Neural progenitor cell (in vitro differentiated cells): ENCODE results near the gene FOXO1. TPM values are rescaled to one million over a fixed set of nuclear protein-coding genes. Genes with fewer than 3 reads are reported as not detected.

Experiments
- DNase-seq: peaks from one replicate; pipeline ENCODE4 v3.0.0-alpha.2; 2016; ENCODE audit warnings: low spot score
- H2AFZ ChIP-seq: fragments of 200-600 bp; sonication (generic); replicated peaks from 2 replicates; pipeline ENCODE4 v1.6.1; 2016; ENCODE audit warnings: antibody characterized with exemption
- H3F3A ChIP-seq: fragments of 200-600 bp; sonication (generic); 2 replicates; pipeline ENCODE4 v1.6.1; 2016; ENCODE audit warnings: antibody characterized with exemption, low read depth
- H3K27ac ChIP-seq: fragments of 200-600 bp; sonication (generic); 2 replicates; pipeline ENCODE4 v1.5.1; 2016; ENCODE audit warnings: mild to moderate bottlenecking
- H3K27me3 ChIP-seq: fragments of 200-600 bp; sonication (generic); 2 replicates; pipeline ENCODE4 v1.6.1; 2016; ENCODE audit warnings: mild to moderate bottlenecking, moderate library complexity
- H3K36me3 ChIP-seq: fragments of 200-600 bp; sonication (generic); 2 replicates; pipeline ENCODE4 v1.5.1; 2016
- H3K4me1 ChIP-seq: fragments of 200-600 bp; sonication (generic); 2 replicates; pipeline ENCODE4 v1.6.1; 2016; ENCODE audit warnings: mixed run types
- H3K4me2 ChIP-seq: fragments of 200-600 bp; sonication (generic); 2 replicates; pipeline ENCODE4 v1.6.1; 2016
- H3K4me3 ChIP-seq: fragments of 200-600 bp; sonication (generic); 2 replicates; pipeline ENCODE4 v1.5.1; 2016
- H3K79me2 ChIP-seq: fragments of 200-600 bp; sonication (generic); 2 replicates; pipeline ENCODE4 v1.6.1; 2016; ENCODE audit warnings: low read depth
- H3K9ac ChIP-seq: fragments of 200-600 bp; sonication (generic); 2 replicates; pipeline ENCODE4 v1.6.1; 2016
- H3K9me3 ChIP-seq: fragments of 200-600 bp; sonication (generic); 2 replicates; pipeline ENCODE4 v1.5.1; 2016; ENCODE audit warnings: low read depth
- H4K20me1 ChIP-seq: fragments of 200-600 bp; sonication (generic); 2 replicates; pipeline ENCODE4 v1.6.1; 2016; ENCODE audit warnings: low read depth
- H3K27ac Mint-ChIP-seq: 3 replicates; pipeline ENCODE4 v1.8.0; 2021; ENCODE audit warnings: mixed read lengths
- H3K27me3 Mint-ChIP-seq: 2 replicates; pipeline ENCODE4 v1.8.0; 2022; ENCODE audit warnings: low read depth, mild to moderate bottlenecking, inconsistent platforms, moderate library complexity, mixed read lengths; ENCODE audit not compliant: insufficient read depth
- H3K36me3 Mint-ChIP-seq: 3 replicates; pipeline ENCODE4 v1.8.0; 2021; ENCODE audit warnings: mixed read lengths
- H3K4me1 Mint-ChIP-seq: 3 replicates; pipeline ENCODE4 v1.8.0; 2021; ENCODE audit warnings: mixed read lengths
- H3K4me3 Mint-ChIP-seq: 3 replicates; pipeline ENCODE4 v1.8.0; 2021; ENCODE audit warnings: mild to moderate bottlenecking, moderate library complexity, mixed read lengths
- H3K9me3 Mint-ChIP-seq: 3 replicates; pipeline ENCODE4 v1.8.0; 2020; ENCODE audit warnings: mixed read lengths
- EZH2 ChIP-seq: fragments of 200-600 bp; sonication (generic); IDR thresholded peaks from 2 replicates; pipeline ENCODE4 v1.6.1; 2017; ENCODE audit warnings: antibody characterized with exemption, mild to moderate bottlenecking, moderate library complexity
- EZH2phosphoT487 ChIP-seq: fragments of 200-600 bp; sonication (generic); IDR thresholded peaks from 2 replicates; pipeline ENCODE4 v1.6.1; 2017; ENCODE audit warnings: antibody characterized with exemption
- total RNA-seq: library from RNA; depleted of rRNA; stranded (reverse); fragments of >200 nt; gene quantifications from 2 replicates; pipeline ENCODE4 v1.2.3, GENCODE V29; 2015; ENCODE audit warnings: low replicate concordance
- TF ChIP-seq, protein P1 (sequence below): fragments of 200-600 bp; sonication (generic); IDR thresholded peaks from 2 replicates; pipeline ENCODE4 v1.5.1; 2017; ENCODE audit warnings: antibody characterized with exemption, mild to moderate bottlenecking

The FOXO1 gene
- total RNA-seq, 1 donor from 2014 or later, result 3.7 TPM

DNA sequence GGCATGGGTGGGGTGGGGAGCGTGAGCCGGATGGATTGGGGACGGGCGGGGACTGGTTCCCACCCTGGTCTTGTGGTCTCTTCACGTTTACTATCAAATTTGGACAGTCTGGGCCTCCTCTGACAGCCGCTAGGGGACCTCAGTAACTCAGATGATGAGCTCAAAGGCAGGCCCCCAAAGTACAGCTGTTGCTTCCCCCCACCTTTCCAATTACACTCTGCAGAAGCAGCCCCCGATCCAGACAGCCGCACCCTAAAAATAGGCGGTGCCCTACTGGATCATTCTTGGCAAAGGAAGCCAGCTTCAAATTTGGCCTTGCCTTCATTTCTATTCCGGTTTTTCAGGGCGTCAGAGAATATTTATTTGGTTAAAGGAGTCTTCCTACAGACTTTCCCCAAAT lies 1.9 kb upstream of the FOXO1 start:
- peaks cover 21% of the 10 kb centered on the region for H3K4me1 Mint-ChIP-seq
- no peaks in the 10 kb centered on the region for H3K9me3 ChIP-seq
- no peak overlapping the region for H3K4me2 ChIP-seq
- H3K9me3 Mint-ChIP-seq, result no peaks in the 10 kb centered on the region
- H3K4me1 ChIP-seq, result peaks cover 12% of the 10 kb centered on the region
- no peaks in the 10 kb centered on the region for H3K36me3 ChIP-seq
- no peak overlapping the region for H2AFZ ChIP-seq
- H3F3A ChIP-seq, result peaks cover 13% of the 10 kb centered on the region
- no peak overlapping the region for H3K27ac ChIP-seq
- DNase-seq, result peak; percentile 58
- peaks cover 41% of the 10 kb centered on the region for H3K27me3 ChIP-seq
- H3K27me3 Mint-ChIP-seq, result no peaks in the 10 kb centered on the region
- no peak overlapping the region for H3K27ac Mint-ChIP-seq
- TF ChIP-seq EZH2phosphoT487 (no peak), EZH2 (no peak)
- TF ChIP-seq, protein P1, sequence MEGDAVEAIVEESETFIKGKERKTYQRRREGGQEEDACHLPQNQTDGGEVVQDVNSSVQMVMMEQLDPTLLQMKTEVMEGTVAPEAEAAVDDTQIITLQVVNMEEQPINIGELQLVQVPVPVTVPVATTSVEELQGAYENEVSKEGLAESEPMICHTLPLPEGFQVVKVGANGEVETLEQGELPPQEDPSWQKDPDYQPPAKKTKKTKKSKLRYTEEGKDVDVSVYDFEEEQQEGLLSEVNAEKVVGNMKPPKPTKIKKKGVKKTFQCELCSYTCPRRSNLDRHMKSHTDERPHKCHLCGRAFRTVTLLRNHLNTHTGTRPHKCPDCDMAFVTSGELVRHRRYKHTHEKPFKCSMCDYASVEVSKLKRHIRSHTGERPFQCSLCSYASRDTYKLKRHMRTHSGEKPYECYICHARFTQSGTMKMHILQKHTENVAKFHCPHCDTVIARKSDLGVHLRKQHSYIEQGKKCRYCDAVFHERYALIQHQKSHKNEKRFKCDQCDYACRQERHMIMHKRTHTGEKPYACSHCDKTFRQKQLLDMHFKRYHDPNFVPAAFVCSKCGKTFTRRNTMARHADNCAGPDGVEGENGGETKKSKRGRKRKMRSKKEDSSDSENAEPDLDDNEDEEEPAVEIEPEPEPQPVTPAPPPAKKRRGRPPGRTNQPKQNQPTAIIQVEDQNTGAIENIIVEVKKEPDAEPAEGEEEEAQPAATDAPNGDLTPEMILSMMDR, result peak; percentile 60
- no peak overlapping the region for H3K9ac ChIP-seq
- H3K4me3 ChIP-seq, result no peak overlapping the region
- H3K79me2 ChIP-seq, result peaks cover 12% of the 10 kb centered on the region
- no peaks in the 10 kb centered on the region for H3K36me3 Mint-ChIP-seq
- peaks cover 13% of the 10 kb centered on the region for H4K20me1 ChIP-seq
- H3K4me3 Mint-ChIP-seq, result peak overlapping the region; percentile 91

DNA sequence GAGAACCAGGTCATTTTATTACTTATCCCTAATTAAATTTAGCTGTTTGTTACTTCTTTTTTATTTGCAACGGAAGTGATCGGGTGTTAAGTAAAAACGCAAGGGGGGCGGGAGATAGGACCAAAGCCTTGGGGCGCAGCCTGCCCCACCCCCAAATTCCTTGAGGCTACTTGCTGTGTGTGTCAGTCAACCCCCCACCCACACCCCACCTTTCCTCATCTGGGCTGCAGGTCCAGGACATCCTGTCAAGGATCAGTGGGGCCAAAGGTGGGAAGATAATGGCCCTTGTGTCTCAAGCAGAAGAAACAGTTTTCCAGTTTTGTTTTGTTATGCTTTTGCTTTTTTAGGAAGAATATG lies 1.2 kb upstream of the FOXO1 start:
- peaks cover 17% of the 10 kb centered on the region for H3K79me2 ChIP-seq
- TF ChIP-seq EZH2, result no peak
- TF ChIP-seq EZH2phosphoT487, result no peak
- TF ChIP-seq, protein P1, result no peak
- Mint-ChIP-seq H3K4me1 (peaks cover 25% of the 10 kb centered on the region), H3K36me3 (no peaks in the 10 kb centered on the region), H3K9me3 (no peaks in the 10 kb centered on the region), H3K4me3 (peak overlapping the region; percentile 91), H3K27ac (no peak overlapping the region), H3K27me3 (peaks cover 3% of the 10 kb centered on the region)
- H3K9me3 ChIP-seq, result no peaks in the 10 kb centered on the region
- H4K20me1 ChIP-seq, result peaks cover 20% of the 10 kb centered on the region
- H3K4me3 ChIP-seq, result peak overlapping the region; percentile 77
- peaks cover 17% of the 10 kb centered on the region for H3F3A ChIP-seq
- peaks cover 48% of the 10 kb centered on the region for H3K27me3 ChIP-seq
- peak overlapping the region; percentile 81 for H3K4me2 ChIP-seq
- peaks cover 19% of the 10 kb centered on the region for H3K4me1 ChIP-seq
- H3K36me3 ChIP-seq, result no peaks in the 10 kb centered on the region
- no peak overlapping the region for H3K27ac ChIP-seq
- H3K9ac ChIP-seq, result no peak overlapping the region
- DNase-seq, result peak; percentile 35
- peak overlapping the region; percentile 83 for H2AFZ ChIP-seq

DNA sequence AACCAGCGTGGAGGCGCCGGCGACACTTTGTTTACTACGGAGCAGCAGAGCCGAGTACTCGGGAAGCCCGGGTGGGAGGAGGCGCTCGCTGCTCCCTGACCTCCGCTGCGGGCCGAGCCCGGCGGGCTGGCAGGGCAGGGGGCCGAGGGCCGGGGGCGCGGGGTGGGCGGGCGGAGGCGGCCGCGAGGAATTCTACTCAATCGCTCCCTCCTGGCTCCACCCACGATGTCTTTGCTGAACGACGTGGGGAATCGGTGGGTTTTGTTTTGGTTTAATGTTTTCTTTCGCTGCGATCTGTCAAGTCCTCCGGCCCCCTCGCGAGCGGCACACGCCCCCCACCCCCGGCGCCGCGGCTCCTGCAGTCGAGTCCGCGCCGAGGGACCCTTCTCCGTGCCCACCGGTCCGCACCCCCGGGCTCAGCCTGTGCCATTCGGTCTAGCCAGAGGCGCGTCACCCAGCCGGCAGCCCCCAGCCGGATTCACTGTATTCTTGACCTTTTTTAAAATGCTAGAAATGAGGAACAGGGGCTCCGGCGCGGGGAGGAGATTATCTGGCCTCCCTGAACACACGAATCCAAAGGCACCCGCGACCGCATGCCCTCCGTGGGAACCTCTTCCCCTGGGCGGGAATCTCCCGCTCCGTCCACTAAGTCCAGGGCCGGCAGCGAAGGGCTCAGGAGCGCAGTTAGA lies 636 bp upstream of the FOXO1 start:
- Histone ChIP-seq H3K4me1 (peaks cover 24% of the 10 kb centered on the region), H3K36me3 (no peaks in the 10 kb centered on the region), H2AFZ (peak overlapping the region; percentile 83), H3K27me3 (peaks cover 50% of the 10 kb centered on the region), H3K4me3 (peak overlapping the region; percentile 77), H3K9ac (no peak overlapping the region), H3K79me2 (peaks cover 23% of the 10 kb centered on the region), H3K9me3 (no peaks in the 10 kb centered on the region), H3K4me2 (peak overlapping the region; percentile 81), H4K20me1 (peaks cover 22% of the 10 kb centered on the region), H3K27ac (no peak overlapping the region), H3F3A (peaks cover 17% of the 10 kb centered on the region)
- H3K4me3 Mint-ChIP-seq, result peak overlapping the region; percentile 91
- H3K4me1 Mint-ChIP-seq, result peaks cover 24% of the 10 kb centered on the region
- H3K27ac Mint-ChIP-seq, result no peak overlapping the region
- no peak for TF ChIP-seq EZH2phosphoT487
- TF ChIP-seq, protein P1, result no peak
- no peak for TF ChIP-seq EZH2
- no peaks in the 10 kb centered on the region for H3K9me3 Mint-ChIP-seq
- DNase-seq, result peak; percentile 84
- no peaks in the 10 kb centered on the region for H3K36me3 Mint-ChIP-seq
- H3K27me3 Mint-ChIP-seq, result peaks cover 5% of the 10 kb centered on the region
